HG03575 (cell line): ENCODE data around the gene CENPX.
"Not testable (repeated sequence)": the region's sequence is repeated elsewhere in the genome, so short reads cannot be mapped to it uniquely, and the experiment has no call there.

Experiments used
- ATAC-seq: cut with Tn5 transposase; IDR thresholded peaks from one replicate; pipeline ENCODE4 v1.9.1; 2021; ENCODE audit not compliant: unreplicated experiment, insufficient number of reproducible peaks, low FRiP score; ENCODE audit errors: extremely low read depth

Gene CENPX

GRCh38 chr17:81992306-81993102 is 30.2 kb downstream of the CENPX start:
- ATAC-seq = no peak

GRCh38 chr17:81991684-81992305 is 30.9 kb downstream of the CENPX start:
- ATAC-seq = no peak

GRCh38 chr17:81990836-81991683 is 31.6 kb downstream of the CENPX start:
- ATAC-seq = no peak

GRCh38 chr17:81987161-81987770 is 35.4 kb downstream of the CENPX start:
- ATAC-seq = no peak

- ATAC-seq = no peak
These were observed 36.1 kb downstream of the CENPX start for GRCh38 chr17:81986606-81987005.

- no peak for ATAC-seq
These were observed 37.8 kb downstream of the CENPX start for GRCh38 chr17:81984773-81985410.

GRCh38 chr17:81983639-81984373 is 38.9 kb downstream of the CENPX start:
- no peak for ATAC-seq

- ATAC-seq = no peak
These were observed 39.6 kb downstream of the CENPX start for GRCh38 chr17:81983011-81983638.

- ATAC-seq = not testable (repeated sequence)
These were observed 41.2 kb downstream of the CENPX start for GRCh38 chr17:81981511-81981910.

GRCh38 chr17:81980707-81981343 is 41.9 kb downstream of the CENPX start:
- ATAC-seq = no peak

- no peak for ATAC-seq
These were observed 42.6 kb downstream of the CENPX start for GRCh38 chr17:81980122-81980521.

GRCh38 chr17:81978524-81979298 is 44.0 kb downstream of the CENPX start:
- no peak for ATAC-seq

- no peak for ATAC-seq
These were observed 45.4 kb downstream of the CENPX start, which contains the start of gene ASPSCR1 for GRCh38 chr17:81977211-81977808. ASPSCR1 (plus strand) TSS chr17:81977629; CDS start chr17:81977647, 18 bp downstream.

- ATAC-seq = no peak
These were observed 46.1 kb downstream of the CENPX start for GRCh38 chr17:81976332-81977210.

- no peak for ATAC-seq
These were observed 49.2 kb downstream of the CENPX start for GRCh38 chr17:81973432-81973831.
